Type B pancreatic cell (in vitro differentiated cells): Measurements from ENCODE around the gene KCNV2. TPM values are rescaled to one million over a fixed set of nuclear protein-coding genes. Genes with fewer than 3 reads are reported as not detected.

Experiments
- DNase-seq: peaks from one replicate; pipeline ENCODE4 v3.0.0; 2021; ENCODE audit warnings: mixed read lengths; ENCODE audit not compliant: unreplicated experiment; ENCODE audit errors: extremely low spot score
- H3K27ac Mint-ChIP-seq: 2 replicates; pipeline ENCODE4 v1.8.0; 2021; ENCODE audit warnings: mild to moderate bottlenecking, mixed read lengths
- H3K27me3 Mint-ChIP-seq: 2 replicates; pipeline ENCODE4 v1.8.0; 2021; ENCODE audit warnings: mixed read lengths
- H3K36me3 Mint-ChIP-seq: 2 replicates; pipeline ENCODE4 v1.8.0; 2021; ENCODE audit warnings: mixed read lengths
- H3K4me1 Mint-ChIP-seq: one replicate; pipeline ENCODE4 v1.8.0; 2021; ENCODE audit warnings: mixed read lengths; ENCODE audit not compliant: unreplicated experiment
- H3K4me3 Mint-ChIP-seq: 2 replicates; pipeline ENCODE4 v1.8.0; 2021; ENCODE audit warnings: mild to moderate bottlenecking, mixed read lengths
- H3K9me3 Mint-ChIP-seq: 2 replicates; pipeline ENCODE4 v1.8.0; 2021; ENCODE audit warnings: mixed read lengths
- CTCF ChIP-seq: fragments of 200-600 bp; sonication (generic); conservative IDR thresholded peaks from 2 replicates; pipeline ENCODE4 v1.5.0; 2021; ENCODE audit warnings: antibody characterized with exemption, mild to moderate bottlenecking
- total RNA-seq: library from RNA; stranded (reverse); gene quantifications from 2 replicates; pipeline ENCODE4 v1.2.1, GENCODE V29; 2021; ENCODE audit warnings: low replicate concordance

The KCNV2 gene
- total RNA-seq, 1 donor from 2014 or later: not detected

DNA sequence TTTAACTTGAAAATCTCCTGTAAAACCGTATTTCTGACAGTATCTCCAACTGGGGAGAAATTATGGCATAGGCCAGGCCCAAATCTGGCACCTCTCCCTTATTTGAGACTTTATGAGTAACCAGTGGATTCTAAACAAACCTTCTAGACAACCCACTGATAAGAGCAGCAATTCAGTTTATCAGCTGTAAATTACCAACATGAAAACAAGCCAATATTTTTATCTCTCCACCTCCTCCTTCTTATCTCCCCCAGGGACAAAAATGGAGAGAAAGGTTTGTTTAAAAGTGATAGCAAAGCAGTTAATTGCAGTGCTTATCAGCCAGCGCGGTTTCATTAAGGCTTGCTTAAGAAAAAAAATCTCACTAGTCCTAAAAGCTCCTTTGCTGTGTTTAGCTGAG, 53.8 kb downstream of the KCNV2 start:
- Mint-ChIP-seq H3K9me3 (peaks cover 21% of the 10 kb centered on the region), H3K4me3 (no peak overlapping the region), H3K27me3 (no peaks in the 10 kb centered on the region), H3K27ac (no peak overlapping the region), H3K4me1 (peaks cover 4% of the 10 kb centered on the region), H3K36me3 (peaks cover 54% of the 10 kb centered on the region)
- no peak for DNase-seq
- no peak for TF ChIP-seq CTCF

- H3K36me3 Mint-ChIP-seq: peaks cover 60% of the 10 kb centered on the region
- H3K4me1 Mint-ChIP-seq: peaks cover 4% of the 10 kb centered on the region
Observed at GRCh38 chr9:2771661-2772060, 54.4 kb downstream of the KCNV2 start.

DNA sequence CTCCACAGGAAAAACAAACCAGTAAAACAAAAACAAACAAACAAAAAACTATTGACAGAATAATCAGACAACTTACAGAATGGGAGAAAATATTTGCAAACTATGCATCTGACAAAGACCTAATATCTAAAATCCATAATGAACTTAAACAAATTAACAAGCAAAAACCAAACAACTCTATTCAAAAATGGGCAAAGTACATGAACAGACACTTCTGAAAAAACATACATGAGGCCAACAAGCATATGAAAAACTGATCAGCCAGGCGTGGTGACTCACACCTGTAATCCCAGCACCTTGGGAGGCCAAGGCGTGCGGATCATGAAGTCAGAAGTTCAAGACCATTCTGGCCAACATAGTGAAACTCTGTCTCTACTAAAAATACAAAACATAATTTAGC, 60.1 kb downstream of the KCNV2 start:
- no peak for TF ChIP-seq CTCF
- Mint-ChIP-seq H3K4me1 (no peaks in the 10 kb centered on the region), H3K36me3 (peaks cover 74% of the 10 kb centered on the region), H3K4me3 (no peak overlapping the region), H3K27ac (no peak overlapping the region), H3K9me3 (peaks cover 28% of the 10 kb centered on the region), H3K27me3 (no peaks in the 10 kb centered on the region)
- no peak for DNase-seq

More at GRCh38 chr9:2771661-2772060, 54.4 kb downstream of the KCNV2 start:
- Mint-ChIP-seq H3K27ac (no peak overlapping the region), H3K9me3 (peaks cover 25% of the 10 kb centered on the region), H3K27me3 (no peaks in the 10 kb centered on the region), H3K4me3 (no peak overlapping the region)
- no peak for DNase-seq
- TF ChIP-seq CTCF: no peak

DNA sequence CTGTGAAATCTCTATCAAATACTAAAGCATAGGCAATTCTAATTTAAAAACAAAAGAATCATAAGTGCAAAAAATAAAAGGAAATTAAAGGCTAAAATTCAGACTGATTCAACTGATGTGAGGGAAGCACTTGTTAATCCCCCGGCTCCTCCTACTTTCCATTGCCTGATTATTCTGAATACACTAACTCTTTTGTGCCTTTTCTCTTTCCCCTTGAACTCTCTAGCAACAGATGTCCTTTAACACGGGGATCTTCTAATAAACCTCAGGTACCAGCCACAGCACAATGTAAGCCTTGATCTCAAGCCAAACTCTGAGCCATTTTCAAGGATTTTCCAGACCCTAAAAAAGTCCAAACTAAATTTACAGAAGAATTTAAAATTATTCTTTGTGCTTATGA, 61.5 kb downstream of the KCNV2 start:
- no peak overlapping the region for H3K27ac Mint-ChIP-seq
- no peak overlapping the region for H3K4me3 Mint-ChIP-seq
- H3K36me3 Mint-ChIP-seq: peaks cover 74% of the 10 kb centered on the region
- no peak for DNase-seq
- H3K4me1 Mint-ChIP-seq: no peaks in the 10 kb centered on the region
- peaks cover 22% of the 10 kb centered on the region for H3K9me3 Mint-ChIP-seq
- no peak for TF ChIP-seq CTCF
- H3K27me3 Mint-ChIP-seq: no peaks in the 10 kb centered on the region

Other genes with a start within 250 kb of the KCNV2 start
- 21.6 and 38.1 TPM in 2 replicates for gene VLDLR, start 95.7 kb upstream of the KCNV2 start, total RNA-seq
- 49.9 and 54.4 TPM in 2 replicates for gene PUM3, start 126.6 kb downstream of the KCNV2 start, total RNA-seq